ENCODE data around the gene GTF2B.
"Not testable (repeated sequence)": the region's sequence is repeated elsewhere in the genome, so short reads cannot be mapped to it uniquely, and the experiment has no call there.

The GTF2B gene

GRCh38 chr1:88867743-88868521 is 23.4 kb downstream of the GTF2B start:
- Histone ChIP-seq H3K27ac (ENCODE audit: low read depth, low read length, severe bottlenecking) (peak overlapping the region; percentile 1), H3K4me1 (ENCODE audit: control insufficient read depth, insufficient read depth, low read length, poor library complexity, severe bottlenecking) (no peaks in the 10 kb centered on the region), H3K36me3 (ENCODE audit: control insufficient read depth, insufficient read depth, low read length) (peaks cover 26% of the 10 kb centered on the region), H3K4me3 (ENCODE audit: extremely low read depth, insufficient read depth, low read length, poor library complexity, severe bottlenecking) (no peak overlapping the region), H3K9me3 (ENCODE audit: control insufficient read depth, low read length) (no peaks in the 10 kb centered on the region)
- 100% methylated on average over 1 of the region's 6 CpGs; no CpG with 5 or more reads in 1 of the 2 experiments for WGBS, 2 experiments (ENCODE audit: insufficient coverage in 2 of 2)

GRCh38 chr1:88851303-88852063 is 39.9 kb downstream of the GTF2B start:
- WGBS, 2 experiments (ENCODE audit: insufficient coverage in 2 of 2): 85 to 98% methylated on average over 4 to 6 of the region's 6 CpGs
- Histone ChIP-seq H3K36me3 (ENCODE audit: control insufficient read depth, insufficient read depth, low read length) (peaks cover 35% of the 10 kb centered on the region), H3K4me3 (ENCODE audit: extremely low read depth, insufficient read depth, low read length, poor library complexity, severe bottlenecking) (no peak overlapping the region), H3K27ac (ENCODE audit: low read depth, low read length, severe bottlenecking) (no peak overlapping the region), H3K4me1 (ENCODE audit: control insufficient read depth, insufficient read depth, low read length, poor library complexity, severe bottlenecking) (no peaks in the 10 kb centered on the region), H3K9me3 (ENCODE audit: control insufficient read depth, low read length) (no peaks in the 10 kb centered on the region)

- 20% methylated on average over 1 of the region's 1 CpG; no CpG with 5 or more reads in 1 of the 2 experiments for WGBS, 2 experiments (ENCODE audit: insufficient coverage in 2 of 2)
- peaks cover 7% of the 10 kb centered on the region for H3K36me3 ChIP-seq (ENCODE audit: control insufficient read depth, insufficient read depth, low read length)
- H3K4me3 ChIP-seq (ENCODE audit: extremely low read depth, insufficient read depth, low read length, poor library complexity, severe bottlenecking): no peak overlapping the region
- no peak overlapping the region for H3K27ac ChIP-seq (ENCODE audit: low read depth, low read length, severe bottlenecking)
- no peaks in the 10 kb centered on the region for H3K4me1 ChIP-seq (ENCODE audit: control insufficient read depth, insufficient read depth, low read length, poor library complexity, severe bottlenecking)
- no peaks in the 10 kb centered on the region for H3K9me3 ChIP-seq (ENCODE audit: control insufficient read depth, low read length)
Observed at GRCh38 chr1:88847643-88848042, 43.7 kb downstream of the GTF2B start.

- WGBS, 2 experiments (ENCODE audit: insufficient coverage in 2 of 2): 81 to 88% methylated on average over 2 of the region's 2 CpGs
- no peaks in the 10 kb centered on the region for H3K9me3 ChIP-seq (ENCODE audit: control insufficient read depth, low read length)
- H3K27ac ChIP-seq (ENCODE audit: low read depth, low read length, severe bottlenecking): no peak overlapping the region
- no peaks in the 10 kb centered on the region for H3K4me1 ChIP-seq (ENCODE audit: control insufficient read depth, insufficient read depth, low read length, poor library complexity, severe bottlenecking)
- H3K4me3 ChIP-seq (ENCODE audit: extremely low read depth, insufficient read depth, low read length, poor library complexity, severe bottlenecking): no peak overlapping the region
- peaks cover 34% of the 10 kb centered on the region for H3K36me3 ChIP-seq (ENCODE audit: control insufficient read depth, insufficient read depth, low read length)
Observed at GRCh38 chr1:88825721-88826120, 65.6 kb downstream of the GTF2B start.

- 100% methylated on average over 1 of the region's 3 CpGs; no CpG with 5 or more reads in 1 of the 2 experiments for WGBS, 2 experiments (ENCODE audit: insufficient coverage in 2 of 2)
- peaks cover 36% of the 10 kb centered on the region for H3K36me3 ChIP-seq (ENCODE audit: control insufficient read depth, insufficient read depth, low read length)
Observed at GRCh38 chr1:88819642-88820041, 71.7 kb downstream of the GTF2B start.

GRCh38 chr1:88813471-88813870 is 77.9 kb downstream of the GTF2B start:
- peaks cover 29% of the 10 kb centered on the region for H3K36me3 ChIP-seq (ENCODE audit: control insufficient read depth, insufficient read depth, low read length)
- no peak overlapping the region for H3K27ac ChIP-seq (ENCODE audit: low read depth, low read length, severe bottlenecking)
- no peak overlapping the region for H3K4me3 ChIP-seq (ENCODE audit: extremely low read depth, insufficient read depth, low read length, poor library complexity, severe bottlenecking)
- H3K9me3 ChIP-seq (ENCODE audit: control insufficient read depth, low read length): no peaks in the 10 kb centered on the region
- H3K4me1 ChIP-seq (ENCODE audit: control insufficient read depth, insufficient read depth, low read length, poor library complexity, severe bottlenecking): no peaks in the 10 kb centered on the region
- WGBS, 2 experiments (ENCODE audit: insufficient coverage in 2 of 2): 100% methylated on average over 1 of the region's 1 CpG

More at GRCh38 chr1:88819642-88820041, 71.7 kb downstream of the GTF2B start:
- H3K9me3 ChIP-seq (ENCODE audit: control insufficient read depth, low read length); H3K4me3 ChIP-seq (ENCODE audit: extremely low read depth, insufficient read depth, low read length, poor library complexity, severe bottlenecking); H3K27ac ChIP-seq (ENCODE audit: low read depth, low read length, severe bottlenecking); H3K4me1 ChIP-seq (ENCODE audit: control insufficient read depth, insufficient read depth, low read length, poor library complexity, severe bottlenecking): not testable (repeated sequence)

GRCh38 chr1:88812366-88812765 is 79.0 kb downstream of the GTF2B start:
- H3K36me3 ChIP-seq (ENCODE audit: control insufficient read depth, insufficient read depth, low read length): peaks cover 27% of the 10 kb centered on the region
- H3K27ac ChIP-seq (ENCODE audit: low read depth, low read length, severe bottlenecking): no peak overlapping the region
- H3K9me3 ChIP-seq (ENCODE audit: control insufficient read depth, low read length): no peaks in the 10 kb centered on the region
- no peak overlapping the region for H3K4me3 ChIP-seq (ENCODE audit: extremely low read depth, insufficient read depth, low read length, poor library complexity, severe bottlenecking)
- no peaks in the 10 kb centered on the region for H3K4me1 ChIP-seq (ENCODE audit: control insufficient read depth, insufficient read depth, low read length, poor library complexity, severe bottlenecking)

- H3K27ac ChIP-seq (ENCODE audit: low read depth, low read length, severe bottlenecking): no peak overlapping the region
- no peaks in the 10 kb centered on the region for H3K4me1 ChIP-seq (ENCODE audit: control insufficient read depth, insufficient read depth, low read length, poor library complexity, severe bottlenecking)
- no peak overlapping the region for H3K4me3 ChIP-seq (ENCODE audit: extremely low read depth, insufficient read depth, low read length, poor library complexity, severe bottlenecking)
- H3K36me3 ChIP-seq (ENCODE audit: control insufficient read depth, insufficient read depth, low read length): peaks cover 77% of the 10 kb centered on the region
- peaks cover 16% of the 10 kb centered on the region for H3K9me3 ChIP-seq (ENCODE audit: control insufficient read depth, low read length)
- no CpG with 5 or more reads among the region's 5 CpGs for WGBS, 2 experiments (ENCODE audit: insufficient coverage in 2 of 2)
Observed at GRCh38 chr1:88803444-88803843, 87.9 kb downstream of the GTF2B start.

GRCh38 chr1:88802950-88803349 is 88.4 kb downstream of the GTF2B start:
- Histone ChIP-seq H3K4me3 (ENCODE audit: extremely low read depth, insufficient read depth, low read length, poor library complexity, severe bottlenecking) (no peak overlapping the region), H3K4me1 (ENCODE audit: control insufficient read depth, insufficient read depth, low read length, poor library complexity, severe bottlenecking) (no peaks in the 10 kb centered on the region), H3K36me3 (ENCODE audit: control insufficient read depth, insufficient read depth, low read length) (peaks cover 79% of the 10 kb centered on the region), H3K27ac (ENCODE audit: low read depth, low read length, severe bottlenecking) (no peak overlapping the region), H3K9me3 (ENCODE audit: control insufficient read depth, low read length) (peaks cover 16% of the 10 kb centered on the region)
- no CpG with 5 or more reads among the region's 2 CpGs for WGBS, 2 experiments (ENCODE audit: insufficient coverage in 2 of 2)

Measured in mesodermal cell (in vitro differentiated cells).